NCI-H524 treated with DMSO at 0.1 percent for 48 hours (cell line): Measurements from ENCODE around the gene SIAH2.
A peak's percentile ranks its signal among the peaks of the same experiment; 100 is the strongest.

Experiments
- DNase-seq: peaks from one replicate; lab custom pipeline; 2025; lab: John Stamatoyannopoulos, UW

The SIAH2 gene

DNA sequence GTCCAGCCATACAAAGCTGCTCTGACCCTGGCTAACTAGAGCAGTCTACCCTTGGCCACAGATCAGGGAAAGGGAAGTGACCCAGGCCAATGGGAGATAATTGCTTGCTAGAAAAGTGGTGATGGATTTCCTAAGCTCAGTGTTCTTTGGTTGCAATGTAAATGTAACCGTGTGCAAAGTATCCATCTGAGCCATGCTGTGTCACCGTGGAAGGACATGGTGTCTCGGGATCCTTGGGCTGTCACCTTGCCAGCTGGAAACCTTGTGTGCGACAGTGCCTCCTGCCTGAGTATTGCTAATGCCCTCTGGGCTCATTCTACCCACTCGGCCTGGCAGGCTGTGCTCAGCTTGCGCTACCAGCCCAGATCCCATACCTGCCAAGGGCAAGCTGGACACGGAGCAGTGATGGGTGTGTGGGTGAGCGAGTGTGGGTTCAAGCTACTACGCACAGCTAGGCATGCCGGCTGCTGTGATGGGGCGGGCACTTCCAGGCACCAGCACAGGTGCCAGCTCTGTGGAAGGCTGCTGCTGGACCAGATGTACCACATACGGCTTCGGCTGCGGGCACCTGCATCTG is 10.7 kb upstream of the SIAH2 start:
- no peak for DNase-seq

DNA sequence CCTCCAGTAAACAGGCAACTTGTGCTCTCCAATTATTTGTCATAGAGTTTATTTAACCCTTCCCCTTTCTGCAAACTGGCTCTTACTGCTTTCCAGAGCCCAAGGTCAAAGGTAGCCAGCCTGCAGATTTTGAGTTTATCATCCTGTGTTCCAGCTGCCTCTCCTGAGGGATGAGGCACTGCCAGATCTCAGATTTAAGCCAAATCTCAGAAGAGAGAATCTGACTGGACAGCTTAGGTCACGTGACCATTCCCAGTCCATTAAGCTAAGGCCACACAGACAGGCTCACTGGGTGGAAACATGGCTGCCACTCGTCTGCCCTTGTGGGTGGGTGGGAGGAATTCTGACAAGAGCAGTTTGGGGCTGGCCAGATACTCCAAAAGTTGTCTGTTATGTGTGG is 8.6 kb upstream of the SIAH2 start:
- DNase-seq: no peak

DNA sequence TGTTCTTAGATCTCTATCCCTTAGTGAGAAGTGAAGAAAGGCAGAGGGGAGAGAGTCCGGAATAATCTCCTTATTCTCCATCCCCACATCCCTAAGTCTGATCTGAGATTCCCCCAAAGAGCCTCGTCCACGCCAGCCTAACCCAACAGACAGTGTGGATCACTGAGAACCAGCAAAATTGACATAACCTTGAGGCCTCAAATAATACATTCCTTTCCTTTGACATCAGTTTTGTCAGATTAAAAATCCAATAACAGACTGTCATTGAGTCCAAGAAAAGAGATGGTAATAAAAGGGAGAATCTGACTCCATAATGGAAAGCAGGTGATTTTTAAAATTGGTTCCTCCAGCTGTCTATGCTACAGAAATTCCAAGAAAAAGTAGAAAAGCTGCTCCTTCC is 7.7 kb upstream of the SIAH2 start:
- DNase-seq: no peak

DNA sequence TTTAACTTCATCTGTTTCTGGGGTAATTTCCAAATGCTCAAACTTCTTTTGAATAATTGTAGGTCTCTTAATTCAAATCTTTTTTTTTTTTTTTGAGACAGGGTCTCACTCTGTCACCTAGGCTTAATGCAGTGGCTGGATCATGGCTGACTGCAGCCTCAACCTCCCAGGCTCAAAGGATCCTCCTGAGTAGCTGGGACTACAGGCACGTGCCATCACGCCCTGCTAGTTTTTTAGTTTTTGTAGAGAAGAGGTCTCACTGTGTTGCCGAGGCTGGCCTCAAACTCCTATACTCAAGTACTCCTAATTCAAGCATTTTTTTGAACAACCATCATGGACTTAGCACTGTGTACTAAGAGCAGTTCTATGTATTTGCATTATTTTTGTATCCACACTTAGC is 3.8 kb upstream of the SIAH2 start:
- no peak for DNase-seq

DNA sequence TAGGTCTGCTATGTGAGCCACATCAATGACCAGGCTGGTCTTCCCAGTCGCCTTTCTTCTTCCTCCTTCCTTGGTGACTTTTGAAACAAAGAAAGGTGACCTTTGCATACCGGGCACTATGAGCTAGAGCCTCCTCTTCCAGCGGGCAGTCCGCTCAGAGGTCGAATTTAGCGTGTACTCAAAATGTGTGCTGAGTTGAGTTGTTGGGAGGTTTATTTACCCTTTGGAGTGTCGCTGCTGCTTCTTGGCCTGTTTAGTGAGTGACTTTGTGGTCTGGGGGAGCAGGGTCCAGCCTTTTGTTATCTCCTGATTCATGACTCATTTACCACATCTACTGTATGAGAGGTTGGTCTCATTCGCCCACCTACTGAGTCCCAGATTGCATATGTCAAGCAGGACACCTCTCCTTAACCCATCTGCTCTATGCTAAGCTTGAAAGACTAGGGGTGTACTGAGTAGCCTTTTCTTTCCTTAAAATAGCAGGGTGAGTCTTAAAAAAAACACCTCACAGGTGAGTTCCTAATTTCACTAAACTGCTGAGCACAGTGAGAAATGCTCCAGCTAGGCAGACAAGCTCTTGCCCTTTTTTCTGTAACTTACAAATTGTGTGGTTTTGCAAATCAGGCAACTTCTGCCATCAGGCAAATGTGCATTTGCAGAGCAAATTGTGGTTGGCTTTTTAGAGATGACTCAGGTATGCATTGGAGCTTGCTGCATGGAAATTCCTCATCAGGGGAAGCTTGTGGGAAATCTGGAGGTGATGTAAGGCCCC is 3.2 kb upstream of the SIAH2 start:
- DNase-seq: no peak

DNA sequence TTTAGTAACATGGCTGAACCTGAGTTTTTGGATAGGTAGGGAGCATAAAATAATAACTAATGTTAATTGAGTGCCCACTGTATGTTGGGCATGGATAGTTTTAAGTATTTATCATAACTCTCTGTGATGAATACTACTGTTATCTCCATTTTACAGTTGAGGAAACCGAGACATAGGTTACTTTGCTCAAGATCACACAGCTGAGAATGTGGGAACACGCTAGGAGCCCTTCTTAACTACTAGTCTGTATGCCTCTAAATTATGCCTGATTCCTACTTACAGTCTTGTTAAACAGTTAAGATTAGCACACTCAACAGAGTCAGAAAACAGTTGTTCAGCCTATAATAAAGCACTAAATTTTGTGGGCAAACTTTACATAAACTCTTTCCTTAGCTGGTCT is 2.0 kb upstream of the SIAH2 start:
- DNase-seq: no peak

DNA sequence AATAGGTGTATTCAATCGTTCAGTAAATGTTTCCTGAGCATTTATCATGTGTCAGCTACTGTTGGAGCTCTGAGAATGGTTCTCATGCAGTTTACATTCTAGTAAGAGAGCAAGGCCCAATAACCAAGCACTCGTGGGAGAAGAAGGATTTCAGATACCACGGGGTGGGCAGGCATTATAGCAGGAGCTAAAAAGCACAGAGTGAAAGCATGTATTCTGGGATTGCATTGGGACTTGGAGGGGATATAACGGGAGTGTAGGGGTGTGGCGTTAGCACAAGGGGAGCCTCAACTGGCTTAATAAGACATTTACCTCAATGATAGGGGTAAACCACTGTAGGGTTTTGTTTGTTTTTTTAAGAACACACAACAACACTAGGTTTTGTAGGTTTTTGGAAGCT is 1.6 kb upstream of the SIAH2 start:
- no peak for DNase-seq

DNA sequence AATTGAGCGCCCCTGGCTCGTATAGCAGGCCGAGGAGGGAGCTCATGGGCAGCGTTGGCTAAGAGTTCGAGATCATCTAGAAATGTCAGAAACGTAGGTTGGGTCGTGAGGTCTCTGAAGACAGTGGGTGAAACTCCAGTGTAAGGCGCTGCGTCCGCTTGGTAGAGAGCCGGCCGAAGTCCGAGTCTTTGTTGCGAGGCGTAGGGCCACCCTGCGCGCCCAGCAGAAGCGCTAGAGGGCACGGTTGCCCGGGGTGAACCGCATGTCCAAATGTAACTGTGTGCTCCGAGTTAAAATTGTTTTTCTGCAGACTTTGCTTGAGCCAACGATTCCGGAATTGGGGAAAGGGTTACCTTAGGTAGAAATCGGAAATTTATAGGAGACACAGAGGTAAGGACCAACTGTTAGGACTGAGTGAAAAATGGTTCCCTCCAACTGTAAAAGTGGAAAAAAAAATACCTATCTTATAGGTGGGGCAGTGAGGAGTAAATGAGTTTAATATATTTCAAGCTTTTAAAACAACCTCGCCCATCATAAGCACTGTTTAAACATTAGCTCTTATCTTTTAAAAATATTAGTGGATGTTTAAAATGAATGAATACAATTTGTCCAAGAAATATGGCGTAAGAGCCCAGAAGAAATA is 993 bp upstream of the SIAH2 start:
- peak; percentile 55 for DNase-seq

DNA sequence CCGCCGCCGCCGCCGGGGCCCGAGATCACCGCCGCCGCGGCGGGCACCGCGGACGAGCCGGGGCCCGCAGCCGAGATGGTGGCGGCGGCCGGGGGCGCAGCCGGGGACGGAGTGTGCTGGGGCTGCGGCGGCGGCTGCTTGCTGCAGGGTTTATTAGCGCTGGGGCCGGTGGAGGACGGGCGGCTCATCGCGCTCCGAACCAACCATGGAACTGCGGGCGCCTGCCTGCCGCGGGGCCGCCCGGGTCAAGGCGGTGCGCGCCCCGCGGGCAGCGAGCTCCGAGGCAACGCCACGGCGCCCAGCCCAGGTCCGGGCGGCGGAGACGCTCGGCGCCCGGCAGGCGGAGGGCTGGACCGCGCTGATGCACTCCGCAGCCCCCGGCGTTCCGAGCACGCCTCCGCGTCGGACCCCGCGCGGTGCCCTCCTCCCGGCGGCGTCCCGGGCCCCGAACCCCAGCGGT is 277 bp downstream of the SIAH2 start:
- no peak for DNase-seq

DNA sequence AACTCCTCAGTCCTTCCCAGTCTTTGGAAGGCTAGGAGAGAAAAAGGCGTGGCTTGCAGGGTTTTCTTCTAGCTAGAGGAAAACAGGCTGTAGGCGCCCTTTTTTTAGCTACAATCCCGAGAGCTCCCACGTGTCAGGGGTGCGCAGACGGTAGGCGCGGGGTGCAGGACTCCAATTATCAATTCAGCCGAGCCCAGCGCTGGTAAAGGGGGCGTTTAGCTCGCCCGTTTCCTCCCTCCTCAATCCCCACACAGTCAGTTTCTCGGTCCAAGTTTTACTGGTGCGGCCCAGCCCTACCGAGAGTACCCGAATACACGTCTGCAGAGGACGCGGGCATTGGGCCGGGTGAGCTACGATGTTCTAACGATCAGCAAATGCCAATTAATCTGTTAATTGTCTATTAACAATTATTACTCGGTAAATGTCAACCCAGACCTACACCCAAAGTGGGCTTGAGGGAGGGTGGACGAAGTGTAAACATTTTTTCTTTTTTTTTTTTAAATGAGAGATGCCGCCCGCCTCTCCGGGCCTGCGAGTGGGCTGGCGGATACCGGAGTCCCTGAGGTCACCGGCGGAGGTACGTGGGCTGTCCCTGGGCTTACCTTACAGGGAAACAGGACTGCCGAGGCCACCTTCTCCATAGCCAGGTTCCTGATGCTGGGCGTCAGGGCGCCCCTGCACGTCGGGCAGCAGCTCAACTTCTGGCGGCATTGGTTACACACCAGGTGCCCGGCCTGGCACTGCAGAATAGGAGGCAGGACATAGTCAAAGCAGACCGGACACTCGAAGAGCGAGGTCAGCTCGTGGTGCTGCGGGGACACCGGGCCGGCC is 923 bp downstream of the SIAH2 start:
- DNase-seq: no peak

DNA sequence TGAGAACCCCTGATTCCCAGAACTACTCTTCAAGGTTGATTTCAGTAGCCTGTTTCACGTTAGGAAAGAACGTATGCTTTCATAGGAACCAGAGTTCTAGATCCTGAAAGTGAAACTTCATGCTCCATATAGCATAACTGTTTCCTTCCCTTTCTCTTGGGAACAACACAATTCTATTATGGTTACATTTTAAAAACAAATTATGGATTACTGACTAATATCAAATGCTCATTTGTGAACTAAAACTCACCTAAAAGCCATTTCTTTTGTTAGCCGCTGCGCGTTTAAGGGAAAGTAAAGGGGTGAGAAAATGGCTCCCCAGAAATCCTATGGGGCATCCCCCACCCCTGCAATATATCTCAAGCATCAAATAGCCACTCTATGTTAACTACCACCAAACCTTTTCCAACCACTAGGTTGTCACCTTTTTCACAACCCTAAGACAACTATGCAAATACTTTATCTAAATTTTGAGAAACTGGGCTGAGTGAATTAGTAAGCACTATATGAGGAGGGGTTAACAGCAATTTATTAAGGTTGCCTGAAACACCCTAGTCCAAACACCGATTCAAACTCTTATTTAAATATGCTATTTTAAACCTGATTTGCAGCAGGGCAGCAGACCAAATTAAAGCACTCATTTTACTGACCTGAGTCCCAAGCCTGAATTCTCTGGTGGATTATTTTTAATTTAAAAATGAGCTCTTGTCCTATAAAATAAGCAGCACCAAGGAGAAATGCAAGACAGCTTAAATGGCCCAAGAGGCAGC is 2.4 kb downstream of the SIAH2 start:
- no peak for DNase-seq

DNA sequence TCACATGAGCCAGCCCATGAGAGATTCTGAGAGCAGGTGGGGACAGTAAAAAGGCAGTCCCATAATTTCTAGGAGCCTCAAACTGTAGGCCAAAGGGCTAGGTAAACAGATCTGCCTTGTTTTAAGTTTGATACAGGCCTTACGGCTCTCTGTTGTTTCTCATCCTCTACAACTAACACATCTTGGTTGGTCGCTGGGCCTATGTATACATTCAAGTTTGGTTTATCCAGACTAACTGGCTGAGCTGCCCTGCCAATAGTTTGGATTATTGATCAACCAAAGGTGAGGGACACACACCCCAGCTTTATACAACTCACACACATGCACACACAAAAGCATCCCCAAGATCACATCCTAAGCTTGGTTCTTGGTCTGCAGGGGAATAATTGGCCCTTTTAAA is 3.0 kb downstream of the SIAH2 start:
- no peak for DNase-seq

DNA sequence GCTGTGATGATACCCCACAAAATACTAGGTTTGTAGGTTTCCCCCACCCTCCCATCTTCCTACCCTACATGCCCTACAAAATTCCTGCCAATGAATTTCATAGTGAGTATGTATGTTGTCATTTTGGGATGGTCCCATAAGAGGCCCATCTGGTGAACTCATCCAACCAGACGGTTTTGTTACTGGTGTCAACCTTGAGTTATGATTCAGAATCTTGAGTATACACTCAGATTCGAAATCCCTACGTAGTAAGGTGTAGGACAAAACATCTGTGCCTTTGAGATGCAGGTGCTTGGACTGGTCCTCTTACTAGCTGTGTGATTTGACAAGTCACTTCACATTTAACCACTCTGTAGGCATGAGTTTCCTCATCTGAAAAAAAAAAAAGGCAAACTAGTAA is 3.6 kb downstream of the SIAH2 start:
- no peak for DNase-seq

DNA sequence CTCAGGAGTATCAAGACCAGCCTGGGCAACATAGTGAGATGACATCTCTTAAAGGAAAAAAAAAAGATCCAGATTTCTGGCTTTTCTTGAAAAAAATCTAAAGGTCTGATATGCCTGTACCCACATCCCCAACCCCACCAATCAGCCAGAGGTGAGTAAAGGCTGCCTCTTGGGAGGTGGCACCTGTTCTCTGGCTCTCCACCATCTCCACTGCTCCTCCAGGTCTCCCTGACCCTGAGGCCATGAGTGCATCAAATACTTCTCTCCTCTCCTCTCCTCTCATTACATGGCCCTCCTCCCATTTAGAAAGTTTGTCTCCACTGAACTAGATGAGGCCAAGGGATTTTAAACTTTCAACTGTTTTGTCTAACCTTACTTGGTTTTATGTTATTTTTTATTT is 5.2 kb downstream of the SIAH2 start:
- no peak for DNase-seq

DNA sequence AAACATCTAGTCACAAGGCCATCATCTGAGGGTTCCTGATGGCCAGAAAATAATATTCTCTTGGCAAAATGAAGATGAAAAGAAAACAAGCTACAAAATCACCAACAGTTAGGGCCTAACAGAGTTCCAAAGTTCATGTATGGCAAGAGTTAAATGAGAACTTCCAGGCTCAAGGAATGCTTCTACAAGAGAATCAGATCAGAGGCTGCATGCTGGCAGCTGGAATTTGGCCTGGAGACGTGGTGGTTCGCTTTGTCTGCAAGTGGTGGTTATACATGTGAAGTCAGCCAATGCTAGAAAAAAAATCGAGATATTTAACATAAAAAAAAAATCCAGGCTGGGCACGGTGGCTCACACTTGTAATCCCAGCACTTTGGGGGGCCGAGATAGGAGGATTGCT is 5.6 kb downstream of the SIAH2 start:
- DNase-seq: no peak

DNA sequence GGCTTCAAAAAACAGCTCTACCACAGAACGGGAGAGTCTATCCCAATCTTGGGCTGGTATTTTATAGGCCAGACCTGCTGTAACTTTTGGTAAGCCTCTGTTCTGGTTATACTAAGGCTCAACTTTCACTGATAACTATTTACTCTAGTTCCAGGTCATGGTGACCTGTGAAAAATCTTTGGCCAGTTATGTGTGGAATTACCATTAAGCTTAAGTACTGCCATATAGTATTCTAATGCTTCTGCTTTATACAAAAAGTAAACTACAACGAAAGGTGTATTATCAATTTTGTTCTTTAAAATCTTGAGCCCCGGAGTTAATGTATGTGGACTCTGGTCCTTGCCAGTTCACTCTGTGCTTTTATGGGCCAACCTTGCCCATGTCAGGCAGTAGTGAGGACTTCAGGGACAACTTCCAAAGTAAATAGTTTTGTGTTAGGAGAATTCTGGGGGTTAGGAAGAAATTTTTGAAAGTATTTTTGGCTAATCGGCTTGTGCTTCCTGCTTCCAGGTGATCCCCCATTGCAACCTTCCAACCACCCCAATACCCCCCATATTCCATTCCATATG is 6.4 kb downstream of the SIAH2 start:
- no peak for DNase-seq

DNA sequence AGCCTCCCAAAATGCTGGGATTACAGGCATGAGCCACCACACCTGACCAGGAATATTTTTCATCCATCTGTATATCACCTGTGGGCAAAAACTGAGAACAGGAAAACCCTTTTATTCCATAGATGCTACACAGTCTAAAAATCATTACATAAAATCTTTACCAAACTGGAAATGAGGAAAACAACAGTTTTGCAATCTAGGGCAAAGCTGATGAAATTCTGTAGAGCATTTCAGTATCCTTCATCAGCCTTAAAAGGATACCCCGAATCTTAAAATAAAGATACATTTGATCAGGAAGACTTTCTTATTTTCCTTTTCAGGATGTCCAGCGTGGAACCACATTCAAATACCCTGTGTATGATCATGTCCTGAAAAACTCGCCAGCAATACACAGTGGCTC is 7.1 kb downstream of the SIAH2 start:
- DNase-seq: no peak

DNA sequence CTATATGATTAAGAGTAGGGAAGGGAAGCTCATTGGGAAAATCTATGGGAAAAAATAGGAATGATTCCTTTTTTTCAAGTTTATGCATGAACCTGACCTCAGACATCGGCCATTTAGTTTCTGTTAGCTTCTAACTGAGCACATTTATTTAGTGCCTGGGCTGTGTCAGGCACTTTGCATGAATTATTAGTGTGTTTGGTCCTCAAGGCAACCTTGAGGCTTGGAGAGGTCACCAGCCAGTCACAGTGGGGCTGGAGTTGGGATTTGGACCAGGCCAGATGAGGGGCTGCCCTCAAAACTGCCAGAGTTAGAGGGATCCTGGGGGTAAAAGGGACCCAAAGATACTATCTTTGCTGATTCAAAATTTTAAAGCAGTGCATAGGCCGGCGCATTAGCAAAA is 8.1 kb downstream of the SIAH2 start:
- DNase-seq: no peak

DNA sequence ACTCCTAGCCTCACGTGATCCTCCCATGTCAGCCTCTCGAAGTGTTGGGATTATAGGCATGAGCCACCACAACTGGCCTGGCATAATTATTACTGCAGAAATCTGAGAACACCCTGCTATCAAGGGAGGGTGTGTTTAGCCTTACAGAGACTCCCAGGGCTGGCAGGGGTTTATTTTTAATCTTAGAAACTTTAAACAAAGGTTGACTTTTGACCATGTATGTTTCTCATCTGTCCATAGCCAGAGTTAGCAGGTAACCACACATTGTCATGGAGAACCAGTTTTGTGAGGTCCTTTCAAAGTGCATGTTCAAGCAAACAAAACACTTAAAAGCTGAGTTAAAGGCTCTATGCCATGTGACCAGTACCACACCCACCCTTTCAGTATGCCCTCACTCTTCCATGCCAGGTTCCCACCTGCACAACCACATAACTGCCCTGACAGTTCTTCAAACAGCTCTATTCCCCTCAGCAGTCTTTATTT is 11.1 kb downstream of the SIAH2 start:
- DNase-seq: no peak

DNA sequence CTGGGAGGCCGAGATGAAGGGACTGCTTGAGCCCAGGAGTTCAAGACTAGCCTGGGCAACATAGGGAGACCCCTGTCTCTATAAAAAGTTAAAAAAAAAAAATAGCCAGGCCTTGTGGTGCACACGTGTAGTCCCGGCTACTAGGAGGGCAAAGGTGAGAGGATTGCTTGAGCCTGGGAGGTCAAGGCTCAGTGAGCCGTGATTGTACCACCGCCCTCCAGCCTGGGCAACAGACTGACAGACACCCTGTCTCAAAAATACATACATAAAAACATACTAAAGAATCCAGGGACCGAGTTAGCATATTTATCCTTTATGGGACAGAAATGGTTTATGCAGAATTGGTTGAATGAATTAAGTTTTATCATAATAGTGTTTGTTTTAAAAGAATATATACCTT is 13.7 kb downstream of the SIAH2 start:
- no peak for DNase-seq

DNA sequence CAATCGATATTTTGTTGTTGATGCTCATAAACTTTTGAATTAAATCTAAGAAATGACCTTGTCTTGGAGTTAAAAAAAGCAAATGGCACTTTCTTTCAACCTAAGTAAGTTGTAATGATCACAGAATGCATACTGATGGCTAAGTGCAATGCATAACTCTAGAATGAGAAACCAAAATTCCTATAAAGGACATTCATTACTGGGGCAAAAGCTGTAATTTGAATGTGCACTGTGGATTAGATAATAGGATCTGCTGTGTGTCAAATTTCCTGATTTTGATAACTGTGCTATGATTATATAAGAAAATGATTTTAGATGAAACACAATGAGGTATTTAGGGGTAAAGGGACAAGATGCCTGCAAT is 14.3 kb downstream of the SIAH2 start:
- DNase-seq: no peak
